H4 (cell line): ENCODE results near the gene FKBP2. TPM values are rescaled to one million over a fixed set of nuclear protein-coding genes. Genes with fewer than 3 reads are reported as not detected.

ENCODE experiments used
- DNase-seq: peaks from one replicate; pipeline ENCODE4 v3.0.0-alpha.2; 2015; ENCODE audit warnings: low spot score
- total RNA-seq: library from RNA; depleted of rRNA; stranded (reverse); fragments of >200 nt; shearing (Covaris generic); gene quantifications from 2 replicates; pipeline ENCODE4 v1.2.3, GENCODE V29; 2014

Gene FKBP2
- total RNA-seq, 1 experiment from 2014 or later, result 65.7 TPM

DNA sequence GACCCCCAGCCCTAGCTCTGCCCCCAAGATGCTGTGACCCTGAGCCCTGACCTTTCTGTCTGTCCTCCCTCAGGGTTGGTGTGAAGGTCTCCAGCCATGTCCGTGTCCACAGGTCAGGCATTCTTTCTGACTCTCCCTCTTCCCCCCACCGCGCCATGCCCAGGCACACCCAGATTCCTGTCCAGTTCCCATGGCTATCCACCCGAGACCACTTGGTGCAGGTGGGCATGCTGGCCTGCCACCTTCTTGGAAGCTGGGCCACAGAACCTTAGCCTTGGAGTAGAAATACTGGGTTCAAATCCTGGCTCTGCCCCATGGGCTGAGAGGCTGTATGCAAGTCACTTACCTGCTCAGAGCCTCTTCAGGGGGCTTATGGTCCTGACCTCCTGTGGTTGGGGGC is 8.1 kb downstream of the FKBP2 start:
- no peak for DNase-seq

DNA sequence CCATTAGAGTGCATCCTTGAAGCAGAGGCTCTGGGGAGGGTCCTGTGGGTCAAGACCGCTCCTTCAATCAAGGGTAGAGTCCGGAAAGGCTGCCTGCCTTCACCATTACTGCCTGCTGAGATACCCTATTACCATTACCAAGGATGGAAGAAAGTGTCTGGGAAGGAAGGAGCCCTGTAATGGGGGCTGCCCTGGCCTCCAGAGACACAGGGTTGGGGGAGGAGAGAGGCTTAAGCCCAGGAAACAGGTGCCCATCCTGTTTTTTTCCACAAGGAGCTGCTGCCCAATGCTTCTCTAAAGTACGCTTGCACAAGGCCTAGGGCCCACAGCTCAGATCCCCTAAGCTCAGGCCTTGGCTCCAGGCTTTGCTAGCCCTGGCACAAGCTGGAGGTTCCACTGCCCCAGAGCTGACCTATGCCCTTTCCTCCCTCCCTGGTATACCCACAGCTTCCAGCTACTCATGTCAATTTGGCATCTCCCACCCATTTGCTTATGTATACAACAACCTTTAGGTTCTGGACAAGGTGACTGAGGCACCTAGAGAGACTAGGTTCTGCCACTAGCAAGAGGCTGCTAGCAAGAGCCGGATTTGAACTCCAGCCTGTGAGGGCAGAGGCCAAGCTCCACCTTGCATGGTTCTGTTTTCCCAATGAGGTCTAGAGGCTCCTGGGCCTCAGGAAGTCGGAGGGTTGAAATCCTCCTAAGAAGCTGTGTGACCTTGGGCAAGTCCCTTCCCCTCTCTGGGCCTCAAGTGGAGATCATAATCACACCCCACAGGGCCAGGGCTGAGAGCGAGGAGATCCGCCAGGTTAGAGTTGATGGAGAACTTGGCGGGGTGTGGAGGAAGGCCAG is 8.9 kb downstream of the FKBP2 start:
- DNase-seq, result no peak

DNA sequence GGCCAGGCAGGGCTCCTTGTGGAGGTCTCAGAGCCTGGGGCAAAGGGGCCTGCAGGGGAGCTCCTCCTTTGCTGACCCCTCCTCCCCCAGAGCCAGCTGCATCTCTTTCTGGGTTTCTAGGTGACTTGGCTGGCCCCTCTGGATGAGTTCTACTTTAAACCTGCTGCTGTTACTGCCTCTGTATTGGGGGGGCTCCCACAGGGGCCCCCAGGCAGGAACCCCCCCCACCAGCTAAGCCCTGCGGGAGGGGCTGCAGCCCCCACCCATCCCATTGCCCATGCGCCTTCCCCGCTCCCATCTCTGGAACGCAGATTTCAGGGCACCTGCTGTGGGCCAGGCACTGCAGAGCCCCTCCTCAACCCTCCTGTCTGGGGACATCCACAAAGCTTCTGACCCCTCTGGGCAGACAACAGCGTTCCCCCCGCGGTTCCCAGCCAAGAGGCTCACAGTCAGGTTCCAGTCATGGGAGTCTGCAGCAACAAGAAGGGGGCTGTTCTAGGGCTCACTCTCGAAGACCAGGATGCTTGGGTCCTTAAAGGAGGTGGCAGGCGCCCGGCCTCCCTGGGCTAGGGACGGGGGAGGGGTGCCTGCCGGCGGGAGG is 9.6 kb downstream of the FKBP2 start:
- no peak for DNase-seq

DNA sequence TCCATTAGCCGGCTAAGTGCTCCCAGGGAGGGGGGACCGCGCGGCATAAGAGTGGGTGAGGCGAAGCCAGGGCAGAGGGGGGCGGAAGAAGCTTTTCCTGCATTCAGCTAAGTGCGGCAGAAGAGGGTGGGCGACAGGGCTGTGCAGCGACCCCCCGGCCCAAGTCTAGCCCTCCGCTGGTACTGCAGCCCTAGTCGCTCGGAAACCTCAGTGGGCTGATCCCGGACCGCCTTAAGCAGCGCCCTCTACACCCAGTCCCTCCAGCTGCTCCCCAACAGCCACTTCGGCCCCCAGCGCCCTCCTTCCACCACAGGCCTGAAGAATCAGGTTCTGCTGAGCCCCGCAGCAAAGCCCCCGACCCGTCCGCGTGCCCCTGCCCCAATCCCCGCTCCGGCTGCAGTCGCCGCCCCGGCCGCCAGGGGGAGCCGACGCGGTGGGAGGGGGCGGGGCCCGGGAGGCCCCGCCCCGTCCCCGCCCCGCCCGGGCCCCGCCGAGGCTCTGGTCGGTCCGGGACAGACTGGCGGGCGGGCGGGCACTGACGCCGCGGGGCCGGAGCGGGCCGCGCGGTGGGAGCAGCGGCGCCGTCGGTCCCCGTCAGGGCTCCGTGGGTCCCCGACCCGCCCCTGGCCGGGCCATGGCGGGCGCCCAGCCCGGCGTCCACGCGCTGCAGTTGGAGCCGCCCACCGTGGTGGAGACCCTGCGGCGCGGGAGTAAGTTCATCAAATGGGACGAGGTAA is 10.3 kb downstream of the FKBP2 start, which contains the start of gene PLCB3:
Gene PLCB3 (plus strand): TSS at position 515 of the 737 bp plus-strand sequence. CDS start 120 bp downstream, at position 635.
- no peak for DNase-seq

DNA sequence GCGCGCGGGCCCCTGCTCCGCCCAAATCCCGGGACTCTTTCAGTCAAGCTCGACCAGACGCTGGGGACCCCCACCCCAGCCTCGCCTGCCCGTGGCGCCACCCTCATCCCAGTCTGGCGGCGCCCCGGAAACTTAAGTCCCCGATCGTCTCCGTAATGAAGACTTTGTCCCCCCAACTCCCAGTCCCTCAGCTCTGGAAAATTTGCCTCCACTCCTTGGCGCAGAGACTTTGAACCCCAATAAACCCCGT is 10.8 kb downstream of the FKBP2 start:
- DNase-seq, result no peak

DNA sequence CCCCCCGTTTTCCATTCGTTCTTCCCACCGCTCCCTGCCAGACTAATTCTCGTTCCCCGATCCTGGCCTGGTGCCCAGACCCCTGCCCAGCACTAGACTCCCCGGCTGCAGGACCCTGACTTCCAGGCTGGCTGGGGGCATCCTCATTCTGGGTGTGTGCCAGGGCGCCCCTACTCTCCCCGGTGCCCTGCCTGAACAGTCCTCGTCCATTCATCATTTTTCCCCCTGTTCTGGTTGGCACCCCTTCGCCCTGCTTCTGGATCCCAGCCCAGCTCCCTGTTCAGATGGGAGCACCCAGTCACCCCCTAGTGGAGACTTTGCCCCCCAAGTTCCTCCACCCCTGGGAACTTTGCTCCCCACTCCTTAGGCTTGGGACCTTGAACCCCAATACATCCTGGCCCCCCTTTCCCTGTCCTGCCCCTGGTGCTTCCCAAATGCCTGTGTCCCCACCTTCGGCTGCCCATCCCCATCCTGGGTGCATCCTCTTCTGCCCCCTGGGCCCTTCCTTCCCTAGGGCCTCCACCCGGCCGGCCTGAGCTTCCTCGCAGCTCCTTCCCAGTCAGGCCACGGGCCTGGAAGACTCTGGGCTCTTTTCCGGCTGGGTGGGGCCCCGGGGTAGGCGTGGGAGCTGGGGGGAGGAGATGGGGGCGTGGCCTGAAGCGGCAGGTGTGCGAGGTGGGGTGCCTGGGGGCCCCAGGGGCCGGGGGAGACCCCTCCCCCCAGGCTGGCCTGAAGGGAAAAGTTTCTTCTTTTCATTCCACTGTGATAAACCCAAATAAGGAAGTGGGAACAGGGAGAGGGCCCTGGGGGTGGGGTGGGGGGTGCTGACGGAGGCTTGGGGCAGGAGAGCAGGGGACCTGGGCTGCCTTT is 11.3 kb downstream of the FKBP2 start:
- DNase-seq, result no peak

DNA sequence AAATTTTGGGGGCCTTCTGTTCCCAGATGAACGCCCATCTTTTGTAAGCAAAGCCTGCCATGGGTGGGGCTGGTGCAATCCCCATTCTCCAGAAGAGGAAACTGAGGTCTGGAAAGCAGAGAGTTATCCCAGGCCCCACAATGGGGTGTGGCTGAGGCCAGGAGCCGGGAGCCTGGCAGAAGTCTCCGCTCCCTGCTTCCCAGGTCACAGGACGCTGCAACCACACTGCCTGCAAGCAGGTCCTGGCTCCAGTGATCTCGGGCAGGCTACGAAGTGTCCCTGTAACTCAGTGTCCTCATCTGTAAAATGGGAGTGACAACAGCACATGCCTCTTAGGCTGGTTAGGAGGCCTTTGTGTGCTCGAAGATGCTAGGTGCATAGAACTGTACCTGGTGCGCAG is 12.1 kb downstream of the FKBP2 start:
- DNase-seq, result no peak

DNA sequence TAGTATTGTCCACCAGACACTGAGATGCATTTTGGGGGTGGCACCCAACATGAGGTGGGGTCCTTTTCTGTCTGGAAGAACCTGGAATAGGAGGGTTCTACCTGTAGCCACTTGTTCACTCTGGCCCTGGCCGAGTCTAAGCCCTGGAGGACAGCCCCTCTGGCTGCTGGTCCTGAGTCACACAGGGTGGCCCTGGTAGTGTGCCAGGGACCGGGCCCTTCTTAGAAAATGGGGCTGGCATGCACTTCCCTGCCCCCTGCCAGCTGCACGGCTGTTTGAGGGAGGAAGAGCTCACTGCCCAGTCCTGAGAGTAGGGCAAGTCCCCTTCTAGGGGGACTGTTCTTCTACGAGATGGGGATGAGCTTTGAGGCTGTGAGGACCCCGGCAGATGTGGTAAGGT is 12.6 kb downstream of the FKBP2 start:
- DNase-seq, result no peak

DNA sequence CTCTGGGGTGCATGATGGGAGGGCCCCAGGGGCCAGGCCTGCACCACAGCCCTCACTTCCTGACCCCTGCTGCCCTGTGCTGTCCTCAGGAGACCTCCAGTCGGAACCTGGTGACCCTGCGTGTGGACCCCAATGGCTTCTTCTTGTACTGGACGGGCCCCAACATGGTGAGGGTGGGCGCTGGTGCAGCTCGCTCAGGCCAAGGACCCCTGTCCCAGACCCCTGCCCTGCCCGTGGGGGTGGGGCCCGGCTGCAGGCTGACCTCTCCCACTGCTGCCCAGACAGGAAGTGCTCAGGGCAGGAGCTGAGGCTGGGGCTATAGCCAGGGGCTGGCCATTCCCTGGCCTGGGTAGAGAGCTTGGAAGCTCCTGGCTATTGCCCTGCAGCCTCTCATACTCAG is 13.4 kb downstream of the FKBP2 start:
- no peak for DNase-seq

DNA sequence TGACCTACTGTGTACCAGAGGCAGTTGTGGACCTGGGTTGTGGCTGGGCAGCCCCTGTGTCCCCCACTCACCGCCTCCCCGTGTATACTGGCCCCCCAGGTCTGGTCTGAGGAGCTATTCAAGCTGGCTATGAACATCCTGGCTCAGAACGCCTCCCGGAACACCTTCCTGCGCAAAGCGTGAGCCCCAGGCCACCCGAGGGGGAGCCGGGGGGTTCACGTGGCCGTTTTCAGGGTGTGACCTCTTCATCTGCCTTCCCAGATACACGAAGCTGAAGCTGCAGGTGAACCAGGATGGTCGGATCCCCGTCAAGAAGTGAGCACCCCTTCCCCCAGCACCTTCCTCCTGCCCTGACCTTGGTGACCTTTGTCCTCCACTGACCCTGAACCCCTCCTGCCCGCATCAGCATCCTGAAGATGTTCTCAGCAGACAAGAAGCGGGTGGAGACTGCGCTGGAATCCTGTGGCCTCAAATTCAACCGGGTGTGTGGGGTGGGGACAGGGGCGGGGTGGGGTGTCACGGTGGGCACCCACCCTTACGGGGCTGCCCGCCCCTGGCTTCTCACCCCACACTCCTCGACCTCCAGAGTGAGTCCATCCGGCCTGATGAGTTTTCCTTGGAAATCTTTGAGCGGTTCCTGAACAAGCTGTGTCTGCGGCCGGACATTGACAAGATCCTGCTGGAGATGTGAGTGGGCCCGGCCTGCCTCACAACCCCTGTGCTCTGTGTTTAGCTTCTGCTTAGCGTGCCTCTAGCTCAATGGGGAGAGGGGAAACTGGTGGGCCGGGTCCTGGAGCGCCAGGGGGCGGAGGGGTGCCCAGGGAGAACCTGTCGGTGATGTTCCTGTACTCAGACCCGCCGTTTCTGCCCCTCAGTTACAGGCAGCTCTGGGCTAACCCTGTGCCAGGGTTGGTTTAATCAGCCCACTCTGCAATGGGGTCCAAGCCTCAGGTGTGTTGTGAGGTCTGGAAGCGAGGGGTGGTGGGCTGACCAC is 14.5 kb downstream of the FKBP2 start:
- DNase-seq, result no peak

DNA sequence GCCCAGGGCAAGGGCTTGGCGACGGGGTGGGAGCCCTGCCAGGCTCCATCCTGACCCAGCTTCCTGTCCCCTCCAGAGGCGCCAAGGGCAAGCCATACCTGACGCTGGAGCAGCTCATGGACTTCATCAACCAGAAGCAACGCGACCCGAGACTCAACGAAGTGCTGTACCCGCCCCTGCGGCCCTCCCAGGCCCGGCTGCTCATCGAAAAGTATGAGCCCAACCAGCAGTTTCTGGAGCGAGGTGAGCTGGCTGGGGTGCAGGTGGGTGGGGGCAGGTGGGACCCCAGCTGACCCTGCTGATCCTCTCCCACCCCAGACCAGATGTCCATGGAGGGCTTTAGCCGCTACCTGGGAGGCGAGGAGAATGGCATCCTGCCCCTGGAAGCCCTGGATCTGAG is 15.4 kb downstream of the FKBP2 start:
- no peak for DNase-seq

DNA sequence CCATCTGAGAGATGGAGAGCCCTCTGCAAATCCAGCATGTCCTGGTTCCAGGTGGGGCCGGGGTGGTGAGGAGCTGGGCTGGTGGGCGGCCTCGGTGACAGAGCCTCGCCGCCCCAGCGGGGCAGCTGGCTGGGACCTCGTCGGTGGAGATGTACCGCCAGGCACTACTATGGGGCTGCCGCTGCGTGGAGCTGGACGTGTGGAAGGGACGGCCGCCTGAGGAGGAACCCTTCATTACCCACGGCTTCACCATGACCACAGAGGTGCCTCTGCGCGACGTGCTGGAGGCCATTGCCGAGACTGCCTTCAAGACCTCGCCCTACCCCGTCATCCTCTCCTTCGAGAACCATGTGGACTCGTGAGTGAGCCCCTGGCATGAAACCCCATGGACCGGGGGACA is 17.5 kb downstream of the FKBP2 start:
- no peak for DNase-seq

DNA sequence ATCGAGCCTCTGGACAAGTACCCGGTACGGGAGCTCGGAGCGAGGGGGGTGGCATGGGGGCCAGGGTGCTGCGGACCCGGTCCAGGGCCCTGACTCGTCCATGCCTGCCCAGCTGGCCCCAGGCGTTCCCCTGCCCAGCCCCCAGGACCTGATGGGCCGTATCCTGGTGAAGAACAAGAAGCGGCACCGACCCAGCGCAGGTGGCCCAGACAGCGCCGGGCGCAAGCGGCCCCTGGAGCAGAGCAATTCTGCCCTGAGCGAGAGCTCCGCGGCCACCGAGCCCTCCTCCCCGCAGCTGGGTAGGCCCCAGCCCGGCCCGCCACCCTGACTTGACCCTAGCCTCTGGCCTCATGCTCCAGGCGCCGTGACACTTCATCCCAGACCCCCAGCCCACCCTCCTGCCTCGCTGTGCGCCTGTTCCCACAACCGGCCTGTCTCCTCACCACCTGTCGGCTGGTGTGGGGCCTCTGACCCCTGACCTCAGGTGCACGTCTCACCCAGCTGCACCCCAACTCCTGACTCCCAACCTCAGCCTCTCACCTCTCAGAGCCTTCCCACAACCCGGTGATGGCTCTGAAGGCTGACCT is 18.1 kb downstream of the FKBP2 start:
- DNase-seq, result no peak

DNA sequence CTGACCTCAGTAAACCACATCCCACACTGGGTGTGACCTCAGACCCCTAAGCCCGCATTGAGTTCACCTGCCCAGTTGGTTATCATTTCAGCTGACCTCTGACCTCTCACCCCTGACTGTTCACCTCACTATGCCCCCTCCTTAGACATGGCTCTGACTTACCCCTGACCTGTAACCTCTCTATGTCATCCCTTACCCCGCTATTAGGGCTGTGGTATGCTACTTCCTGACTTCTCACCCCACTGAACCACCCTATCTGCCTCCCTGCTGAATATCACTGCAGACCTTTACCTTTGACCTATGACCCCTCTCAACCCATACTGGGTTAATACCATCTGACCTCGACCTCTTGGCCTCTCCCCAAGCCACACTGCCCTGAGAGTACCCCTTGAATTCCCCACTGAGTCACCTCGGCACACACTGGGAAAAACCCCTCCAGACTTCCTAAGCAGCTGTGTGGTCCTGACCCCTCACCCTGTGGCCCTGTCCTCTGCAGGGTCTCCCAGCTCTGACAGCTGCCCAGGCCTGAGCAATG is 18.7 kb downstream of the FKBP2 start:
- no peak for DNase-seq

DNA sequence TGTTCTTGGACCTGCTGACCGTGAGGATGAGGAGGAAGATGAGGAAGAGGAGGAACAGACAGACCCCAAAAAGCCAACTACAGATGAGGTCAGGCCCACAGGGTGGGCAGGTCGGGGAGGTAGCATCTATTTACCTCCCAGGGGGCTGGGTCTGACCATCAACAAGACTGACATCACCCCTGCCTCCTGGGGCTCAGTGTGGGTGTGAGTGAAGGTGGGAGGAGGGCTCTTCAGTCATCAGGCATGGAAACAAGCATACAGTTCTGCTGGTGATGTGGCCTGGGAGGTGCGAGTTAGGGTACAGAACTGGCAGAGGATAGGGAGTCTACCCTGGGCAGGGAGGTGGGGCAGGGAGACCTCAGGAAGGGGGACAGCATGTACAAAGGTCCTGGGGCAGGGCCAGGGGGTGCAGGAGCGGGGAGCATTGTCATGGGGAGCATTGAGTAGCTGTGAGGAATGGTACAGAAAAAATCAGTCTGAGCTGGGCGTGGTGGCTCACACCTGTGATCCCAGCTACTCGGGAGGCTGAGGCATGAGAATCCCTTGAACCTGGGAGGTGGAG is 19.3 kb downstream of the FKBP2 start:
- no peak for DNase-seq

DNA sequence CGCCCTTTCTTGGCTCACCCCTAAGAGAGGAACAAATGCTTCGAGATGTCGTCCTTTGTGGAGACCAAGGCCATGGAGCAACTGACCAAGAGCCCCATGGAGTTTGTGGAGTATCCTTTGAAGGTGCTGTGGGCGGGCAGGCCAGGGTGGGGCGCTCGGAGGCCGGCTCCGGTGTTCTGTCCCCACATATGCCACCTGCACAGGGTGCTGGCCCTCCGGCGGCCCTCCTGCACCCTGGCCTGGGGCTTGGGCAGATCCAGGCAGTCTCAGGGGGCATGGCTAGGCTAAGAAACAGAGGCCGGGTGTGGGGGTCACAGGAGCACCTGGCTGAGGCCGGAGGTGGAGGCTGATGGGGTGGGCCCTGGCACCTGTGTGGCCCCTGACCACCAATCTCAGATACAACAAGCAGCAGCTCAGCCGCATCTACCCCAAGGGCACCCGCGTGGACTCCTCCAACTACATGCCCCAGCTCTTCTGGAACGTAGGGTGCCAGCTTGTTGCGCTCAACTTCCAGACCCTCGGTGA is 20.7 kb downstream of the FKBP2 start:
- no peak for DNase-seq

DNA sequence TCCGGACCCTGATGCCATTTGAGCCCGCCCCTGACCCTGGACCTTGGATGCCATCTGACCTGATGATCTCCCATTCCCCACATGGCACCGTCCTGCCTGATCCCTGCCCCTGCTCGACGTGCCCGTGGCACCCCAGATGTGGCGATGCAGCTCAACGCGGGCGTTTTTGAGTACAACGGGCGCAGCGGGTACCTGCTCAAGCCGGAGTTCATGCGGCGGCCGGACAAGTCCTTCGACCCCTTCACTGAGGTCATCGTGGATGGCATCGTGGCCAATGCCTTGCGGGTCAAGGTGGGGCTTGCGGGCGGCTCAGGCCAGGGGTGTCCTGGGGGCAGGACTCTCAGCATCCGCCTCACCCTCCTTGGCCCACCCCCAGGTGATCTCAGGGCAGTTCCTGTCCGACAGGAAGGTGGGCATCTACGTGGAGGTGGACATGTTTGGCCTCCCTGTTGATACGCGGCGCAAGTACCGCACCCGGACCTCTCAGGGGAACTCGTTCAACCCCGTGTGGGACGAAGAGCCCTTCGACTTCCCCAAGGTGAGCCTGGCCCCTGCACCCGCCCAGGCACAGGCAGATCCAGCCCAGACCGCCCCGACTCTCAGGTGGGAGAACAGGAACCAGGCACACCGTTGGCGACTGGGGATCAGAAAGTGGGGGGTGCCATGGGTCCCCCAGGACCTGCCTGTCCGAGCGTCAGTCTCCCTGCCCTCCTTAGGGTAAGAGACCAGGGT is 21.5 kb downstream of the FKBP2 start:
- DNase-seq, result no peak

DNA sequence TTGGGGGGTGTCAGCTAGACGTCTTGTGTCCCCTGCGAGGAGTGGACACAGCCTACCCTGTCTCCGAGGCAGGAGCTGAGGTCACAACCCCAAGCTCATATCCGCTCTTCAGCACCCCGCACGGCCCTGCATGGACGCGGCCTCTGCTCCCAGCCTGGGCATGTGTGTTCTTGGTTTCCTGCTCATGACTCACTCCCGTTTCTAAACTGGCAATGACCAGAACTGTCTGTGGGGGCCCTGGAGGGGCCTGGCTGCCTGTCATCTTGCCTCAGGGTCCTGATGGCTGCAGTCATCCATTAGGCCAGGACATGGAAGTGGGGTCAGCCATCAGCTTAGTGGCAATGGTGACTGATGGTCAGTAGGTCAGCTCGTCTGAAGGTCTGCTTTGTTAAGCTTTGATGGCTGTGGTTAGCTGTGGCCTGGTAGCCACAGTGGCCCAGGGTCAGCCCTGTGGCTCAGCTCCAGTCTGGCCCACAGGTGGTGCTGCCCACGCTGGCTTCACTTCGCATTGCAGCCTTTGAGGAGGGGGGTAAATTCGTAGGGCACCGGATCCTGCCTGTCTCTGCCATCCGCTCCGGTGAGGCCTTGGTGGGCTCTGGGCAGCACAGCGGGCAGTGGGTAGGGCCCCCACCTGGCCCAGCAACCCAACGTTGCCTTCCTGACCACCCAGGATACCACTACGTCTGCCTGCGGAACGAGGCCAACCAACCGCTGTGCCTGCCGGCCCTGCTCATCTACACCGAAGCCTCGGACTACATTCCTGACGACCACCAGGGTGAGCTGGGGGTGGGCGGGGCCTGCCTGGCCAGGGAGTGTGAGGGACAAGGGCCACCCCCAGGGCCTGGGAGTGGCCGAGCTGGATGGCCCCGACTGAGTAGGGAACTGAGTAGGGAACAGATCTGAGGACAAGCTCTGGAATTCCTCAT is 22.4 kb downstream of the FKBP2 start:
- no peak for DNase-seq
